ENCODE results near the gene ACSF3.

ACSF3 gene

DNA sequence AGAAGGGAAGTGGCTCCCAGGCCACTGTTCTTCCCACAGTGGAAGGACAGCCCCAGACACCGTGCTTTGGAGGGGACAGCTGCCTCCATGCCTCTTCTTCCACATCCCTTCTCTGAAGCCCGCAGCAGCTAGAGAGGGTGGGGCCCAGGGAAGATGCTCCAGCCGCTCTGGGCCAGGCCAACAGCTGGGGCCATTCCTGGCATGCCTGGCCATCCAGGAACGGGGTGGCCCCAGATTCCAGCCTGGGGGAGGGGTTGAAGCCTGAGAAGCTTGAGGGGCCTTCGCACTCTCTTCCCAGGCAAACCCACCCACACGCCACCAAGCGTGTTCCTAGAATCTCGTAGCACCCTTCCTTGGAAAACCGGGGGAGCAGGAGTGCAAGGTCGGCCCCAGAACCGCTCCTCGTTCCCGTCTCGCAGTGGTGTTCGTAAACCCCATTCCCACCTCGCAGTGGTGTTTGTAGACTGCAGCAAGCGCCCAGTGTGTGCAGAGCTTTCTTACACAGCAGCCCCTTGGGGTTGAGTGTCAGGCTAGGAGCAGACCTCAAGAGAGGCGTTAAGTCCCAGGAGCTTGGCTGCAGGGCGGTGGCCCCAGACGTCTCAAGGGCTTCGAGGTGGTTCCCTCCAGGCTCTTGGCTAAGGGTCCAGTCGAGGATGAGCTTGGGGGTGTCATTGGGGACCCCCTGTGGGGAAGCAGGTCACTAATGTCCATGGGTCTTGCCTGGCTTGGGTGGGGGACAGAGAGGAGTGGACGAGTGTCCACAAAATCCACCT lies 80.6 kb downstream of the ACSF3 start:
- Histone ChIP-seq H3K4me3 (ENCODE audit: low read length) (no peak overlapping the region), H3K27me3 (ENCODE audit: control insufficient read depth, insufficient read depth, low read length) (peaks cover 15% of the 10 kb centered on the region), H3K9ac (ENCODE audit: low read length) (no peak overlapping the region), H3K27ac (ENCODE audit: low read depth, low read length) (no peak overlapping the region), H3K36me3 (ENCODE audit: control insufficient read depth, insufficient read depth, low read length) (no peaks in the 10 kb centered on the region), H3K4me1 (ENCODE audit: control insufficient read depth, insufficient read depth, low read length) (no peaks in the 10 kb centered on the region)

DNA sequence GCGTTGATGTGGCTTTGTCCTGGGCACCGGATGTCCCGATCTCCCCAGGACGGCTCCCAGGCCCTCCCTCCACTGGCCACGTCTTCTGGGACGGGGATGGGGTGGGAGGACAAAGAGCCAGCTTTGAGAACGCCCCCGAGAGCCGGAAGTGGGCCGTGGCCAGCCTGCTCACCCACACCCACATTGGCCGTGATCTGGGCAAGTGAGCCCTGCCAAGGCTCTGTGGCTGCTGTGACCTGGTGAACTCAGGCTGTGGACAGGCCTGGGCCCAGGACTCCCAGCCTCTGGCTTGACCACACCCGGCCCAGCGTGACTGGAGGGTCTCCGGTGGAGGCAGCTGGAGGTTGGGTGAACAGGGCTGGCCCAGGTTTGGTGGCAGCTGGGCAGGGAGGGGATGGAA lies 81.2 kb downstream of the ACSF3 start:
- H3K4me1 ChIP-seq (ENCODE audit: control insufficient read depth, insufficient read depth, low read length), result no peaks in the 10 kb centered on the region
- H3K27ac ChIP-seq (ENCODE audit: low read depth, low read length), result no peak overlapping the region
- H3K27me3 ChIP-seq (ENCODE audit: control insufficient read depth, insufficient read depth, low read length), result peaks cover 9% of the 10 kb centered on the region
- H3K9ac ChIP-seq (ENCODE audit: low read length), result no peak overlapping the region
- H3K36me3 ChIP-seq (ENCODE audit: control insufficient read depth, insufficient read depth, low read length), result no peaks in the 10 kb centered on the region
- no peak overlapping the region for H3K4me3 ChIP-seq (ENCODE audit: low read length)

DNA sequence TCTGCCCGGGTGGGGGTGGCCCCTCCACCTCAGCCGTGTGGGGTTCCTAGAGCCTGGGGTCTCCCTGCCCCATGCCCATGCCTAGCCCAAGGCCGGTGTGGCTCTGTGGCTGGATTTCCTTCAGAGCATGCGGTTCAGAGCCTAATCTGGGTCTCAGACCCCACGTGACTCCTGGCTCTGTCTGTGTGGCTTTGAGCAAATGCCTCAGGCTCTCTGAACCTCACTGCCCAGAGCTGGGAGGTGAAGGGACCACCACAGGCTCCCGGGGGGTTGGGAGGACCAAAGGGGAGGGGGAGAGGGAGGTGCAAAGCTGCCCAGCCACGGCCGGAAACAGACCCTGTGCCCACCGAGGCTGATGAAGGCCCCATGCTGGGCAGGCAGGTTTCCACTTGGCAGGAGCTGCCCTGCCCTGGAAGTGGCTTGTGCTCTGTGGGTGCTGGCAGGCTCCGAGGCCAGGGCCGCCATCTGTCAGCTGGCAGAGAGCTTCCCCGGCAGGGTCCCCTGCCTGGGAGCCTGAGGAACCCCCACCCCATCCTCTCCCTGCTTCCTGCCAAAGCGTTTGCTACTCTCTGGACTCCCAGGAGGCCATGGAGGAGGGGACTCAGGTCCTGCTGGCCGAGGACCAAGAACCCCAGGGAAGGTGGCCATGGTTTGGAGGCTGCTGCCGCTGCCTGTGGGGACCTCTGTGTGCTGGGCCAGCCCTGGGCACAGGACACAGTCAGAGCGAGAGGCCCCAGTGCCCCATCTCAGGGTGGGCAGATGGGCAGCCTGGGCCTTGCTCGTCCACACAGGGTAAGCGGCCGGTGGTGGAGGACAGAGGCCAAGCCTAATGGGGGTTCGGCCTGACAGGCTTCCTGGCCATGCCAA lies 81.9 kb downstream of the ACSF3 start:
- H3K27ac ChIP-seq (ENCODE audit: low read depth, low read length), result no peak overlapping the region
- H3K27me3 ChIP-seq (ENCODE audit: control insufficient read depth, insufficient read depth, low read length), result peaks cover 7% of the 10 kb centered on the region
- H3K36me3 ChIP-seq (ENCODE audit: control insufficient read depth, insufficient read depth, low read length), result no peaks in the 10 kb centered on the region
- no peak overlapping the region for H3K4me3 ChIP-seq (ENCODE audit: low read length)
- no peaks in the 10 kb centered on the region for H3K4me1 ChIP-seq (ENCODE audit: control insufficient read depth, insufficient read depth, low read length)
- no peak overlapping the region for H3K9ac ChIP-seq (ENCODE audit: low read length)

DNA sequence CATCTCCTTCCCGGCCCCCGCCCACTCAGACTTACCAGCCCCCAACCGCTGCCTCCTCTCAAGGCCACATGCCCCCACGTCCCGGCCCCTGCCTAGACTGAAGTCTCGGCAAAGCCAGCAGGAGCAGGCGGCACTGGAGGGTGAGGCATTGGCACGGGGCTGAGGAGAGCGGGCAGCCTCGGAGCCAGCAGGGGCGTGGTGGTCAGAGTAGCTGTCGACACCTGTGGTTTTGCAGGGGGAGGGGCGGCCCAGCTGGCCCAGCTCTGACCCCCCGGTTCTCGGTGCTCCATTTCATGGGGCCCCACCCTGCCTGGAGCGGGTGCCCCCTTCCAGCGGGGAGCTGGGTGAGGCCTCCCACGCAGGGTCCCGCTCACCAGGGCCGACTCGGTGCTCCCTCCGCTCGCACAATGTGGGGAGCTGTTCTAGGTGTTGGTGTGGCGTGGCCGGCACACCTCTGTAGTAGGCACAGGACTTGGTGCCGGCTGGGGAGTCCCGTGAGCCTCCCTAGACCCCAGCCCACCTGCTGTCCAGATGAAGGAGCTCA lies 82.6 kb downstream of the ACSF3 start:
- no peaks in the 10 kb centered on the region for H3K36me3 ChIP-seq (ENCODE audit: control insufficient read depth, insufficient read depth, low read length)
- no peak overlapping the region for H3K9ac ChIP-seq (ENCODE audit: low read length)
- H3K4me3 ChIP-seq (ENCODE audit: low read length), result no peak overlapping the region

DNA sequence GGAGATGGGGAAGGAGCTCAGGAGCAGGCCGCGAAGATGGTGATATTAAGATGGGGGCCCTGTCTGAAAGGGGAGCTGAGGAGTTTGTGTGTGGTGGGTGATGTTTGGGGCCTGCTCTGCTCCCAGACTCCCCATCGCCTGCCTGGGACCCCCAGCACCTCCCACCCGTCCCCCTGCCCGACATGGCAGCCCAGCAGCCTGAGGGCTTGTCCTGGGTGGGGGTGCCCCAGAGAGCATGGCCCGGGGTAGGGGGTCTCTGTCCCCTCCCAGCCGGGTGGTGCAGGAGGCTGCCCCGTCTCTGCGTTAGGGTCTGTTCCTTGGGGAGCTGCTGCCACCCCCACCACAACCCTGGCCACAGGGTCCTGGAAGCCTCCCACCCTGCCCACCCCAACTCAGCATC lies 83.1 kb downstream of the ACSF3 start:
- Histone ChIP-seq H3K4me1 (ENCODE audit: control insufficient read depth, insufficient read depth, low read length) (no peaks in the 10 kb centered on the region), H3K27me3 (ENCODE audit: control insufficient read depth, insufficient read depth, low read length) (peaks cover 4% of the 10 kb centered on the region), H3K36me3 (ENCODE audit: control insufficient read depth, insufficient read depth, low read length) (no peaks in the 10 kb centered on the region), H3K4me3 (ENCODE audit: low read length) (no peak overlapping the region), H3K9ac (ENCODE audit: low read length) (no peak overlapping the region), H3K27ac (ENCODE audit: low read depth, low read length) (no peak overlapping the region)

More for the DNA sequence above, 82.6 kb downstream of the ACSF3 start:
- no peak overlapping the region for H3K27ac ChIP-seq (ENCODE audit: low read depth, low read length)
- H3K4me1 ChIP-seq (ENCODE audit: control insufficient read depth, insufficient read depth, low read length), result no peaks in the 10 kb centered on the region
- peaks cover 4% of the 10 kb centered on the region for H3K27me3 ChIP-seq (ENCODE audit: control insufficient read depth, insufficient read depth, low read length)

DNA sequence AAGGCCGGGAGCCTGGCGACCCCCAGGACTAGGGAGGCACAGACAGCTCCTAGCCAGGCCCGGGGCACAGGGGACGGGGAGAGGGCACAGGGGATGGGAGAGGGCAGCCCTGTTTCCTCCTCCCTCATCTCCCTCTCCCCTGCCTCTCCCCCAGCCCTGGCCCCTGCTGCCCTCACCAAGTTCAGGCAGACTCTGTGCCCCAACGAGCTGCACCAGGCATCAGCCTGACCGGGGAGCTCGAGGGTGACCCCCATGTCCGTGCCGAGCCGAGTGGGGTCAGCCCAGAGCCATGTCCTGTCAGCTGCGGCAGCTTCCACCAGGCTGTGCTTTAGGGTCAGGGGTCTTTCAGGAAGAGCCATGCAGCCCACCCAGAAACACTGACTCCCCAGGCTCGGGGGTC lies 83.8 kb downstream of the ACSF3 start:
- Histone ChIP-seq H3K4me3 (ENCODE audit: low read length) (no peak overlapping the region), H3K27ac (ENCODE audit: low read depth, low read length) (no peak overlapping the region), H3K9ac (ENCODE audit: low read length) (no peak overlapping the region), H3K36me3 (ENCODE audit: control insufficient read depth, insufficient read depth, low read length) (no peaks in the 10 kb centered on the region), H3K27me3 (ENCODE audit: control insufficient read depth, insufficient read depth, low read length) (peaks cover 4% of the 10 kb centered on the region), H3K4me1 (ENCODE audit: control insufficient read depth, insufficient read depth, low read length) (no peaks in the 10 kb centered on the region)

DNA sequence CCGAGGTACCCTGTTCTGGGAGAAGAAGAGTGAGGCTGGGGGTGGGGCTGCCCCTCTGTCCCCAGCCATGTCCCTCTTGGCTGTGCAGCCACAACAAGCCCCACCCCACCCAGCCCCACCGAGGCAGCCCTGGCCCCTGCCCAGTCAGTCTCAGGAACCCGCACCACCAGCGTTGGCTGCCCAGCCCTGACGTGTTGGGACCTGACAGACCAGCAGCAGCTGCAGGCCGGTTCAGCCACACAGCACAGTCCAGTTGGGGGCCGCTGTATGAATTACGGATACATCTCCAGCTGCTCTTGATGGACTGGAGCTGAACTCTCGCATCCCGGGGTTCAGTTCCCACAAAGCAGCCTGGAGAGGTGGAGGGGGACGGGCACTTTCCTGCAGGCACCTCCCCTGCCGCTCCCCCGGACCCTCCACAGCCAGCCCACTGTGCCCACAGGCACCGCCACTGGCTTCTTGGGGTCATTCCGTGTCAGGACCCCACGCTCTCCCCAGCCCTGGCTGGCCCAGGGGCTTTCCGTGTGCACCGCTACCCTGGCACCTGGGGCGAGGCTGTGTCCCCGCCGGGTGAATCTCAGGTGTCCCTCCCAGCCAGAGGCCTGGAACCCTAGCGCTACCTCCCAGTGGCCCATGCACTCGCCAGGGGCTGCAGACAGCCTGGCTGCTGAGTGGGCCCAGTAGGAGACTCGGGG lies 84.9 kb downstream of the ACSF3 start:
- Histone ChIP-seq H3K27me3 (ENCODE audit: control insufficient read depth, insufficient read depth, low read length) (peaks cover 7% of the 10 kb centered on the region), H3K4me3 (ENCODE audit: low read length) (no peak overlapping the region), H3K9ac (ENCODE audit: low read length) (no peak overlapping the region), H3K27ac (ENCODE audit: low read depth, low read length) (no peak overlapping the region), H3K4me1 (ENCODE audit: control insufficient read depth, insufficient read depth, low read length) (no peaks in the 10 kb centered on the region), H3K36me3 (ENCODE audit: control insufficient read depth, insufficient read depth, low read length) (no peaks in the 10 kb centered on the region)

DNA sequence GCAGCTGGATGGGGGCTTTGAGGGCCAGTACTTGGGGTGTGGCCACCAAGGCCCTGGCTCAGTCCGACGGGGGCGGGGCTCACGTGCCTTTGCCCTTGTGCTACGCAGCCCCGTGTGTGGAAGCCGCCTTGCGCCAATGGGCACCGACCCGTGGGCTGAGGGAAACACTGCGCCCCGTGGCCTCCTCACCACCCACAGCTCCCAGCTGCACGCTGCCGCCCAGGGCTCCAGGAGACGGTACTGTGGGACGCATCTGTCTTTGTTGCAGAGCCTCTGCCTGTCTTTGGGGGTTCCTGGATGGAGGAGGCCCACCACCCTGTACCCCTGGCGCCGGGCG lies 85.5 kb downstream of the ACSF3 start:
- H3K27me3 ChIP-seq (ENCODE audit: control insufficient read depth, insufficient read depth, low read length), result peaks cover 11% of the 10 kb centered on the region
- no peaks in the 10 kb centered on the region for H3K36me3 ChIP-seq (ENCODE audit: control insufficient read depth, insufficient read depth, low read length)
- no peaks in the 10 kb centered on the region for H3K4me1 ChIP-seq (ENCODE audit: control insufficient read depth, insufficient read depth, low read length)
- no peak overlapping the region for H3K27ac ChIP-seq (ENCODE audit: low read depth, low read length)
- no peak overlapping the region for H3K9ac ChIP-seq (ENCODE audit: low read length)
- no peak overlapping the region for H3K4me3 ChIP-seq (ENCODE audit: low read length)

DNA sequence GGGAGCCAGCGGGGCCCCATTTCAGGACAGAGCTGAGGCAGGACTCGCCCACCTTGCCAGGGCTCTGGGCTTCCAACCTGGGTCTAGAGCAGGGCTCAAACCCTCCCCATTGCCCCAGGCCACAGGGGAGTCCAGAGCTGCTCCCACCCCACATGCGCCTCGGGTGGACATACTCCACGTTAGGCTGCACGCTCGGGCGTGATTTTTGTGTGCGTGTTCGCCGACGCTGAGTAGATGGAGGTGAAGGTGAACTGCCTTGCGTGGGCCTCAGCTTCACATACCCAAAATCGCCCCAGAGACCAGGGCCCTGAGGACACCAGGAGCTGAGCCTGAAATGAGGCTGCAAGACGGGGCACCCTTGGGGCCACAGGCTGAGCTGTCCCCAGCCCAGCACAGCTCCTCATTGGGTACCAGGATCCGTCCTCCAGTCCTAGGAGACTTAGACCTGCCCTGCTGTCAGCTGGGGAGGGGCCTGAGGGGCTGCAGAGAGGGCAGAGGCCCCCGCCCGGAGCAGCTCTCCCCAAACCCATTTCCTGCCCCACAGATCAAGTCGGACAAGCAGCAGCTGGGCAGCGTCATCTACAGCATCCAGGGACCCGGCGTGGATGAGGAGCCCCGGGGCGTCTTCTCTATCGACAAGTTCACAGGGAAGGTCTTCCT lies 86.1 kb downstream of the ACSF3 start:
- Histone ChIP-seq H3K27ac (ENCODE audit: low read depth, low read length) (no peak overlapping the region), H3K27me3 (ENCODE audit: control insufficient read depth, insufficient read depth, low read length) (peaks cover 17% of the 10 kb centered on the region), H3K4me3 (ENCODE audit: low read length) (no peak overlapping the region), H3K9ac (ENCODE audit: low read length) (no peak overlapping the region), H3K36me3 (ENCODE audit: control insufficient read depth, insufficient read depth, low read length) (no peaks in the 10 kb centered on the region), H3K4me1 (ENCODE audit: control insufficient read depth, insufficient read depth, low read length) (no peaks in the 10 kb centered on the region)

DNA sequence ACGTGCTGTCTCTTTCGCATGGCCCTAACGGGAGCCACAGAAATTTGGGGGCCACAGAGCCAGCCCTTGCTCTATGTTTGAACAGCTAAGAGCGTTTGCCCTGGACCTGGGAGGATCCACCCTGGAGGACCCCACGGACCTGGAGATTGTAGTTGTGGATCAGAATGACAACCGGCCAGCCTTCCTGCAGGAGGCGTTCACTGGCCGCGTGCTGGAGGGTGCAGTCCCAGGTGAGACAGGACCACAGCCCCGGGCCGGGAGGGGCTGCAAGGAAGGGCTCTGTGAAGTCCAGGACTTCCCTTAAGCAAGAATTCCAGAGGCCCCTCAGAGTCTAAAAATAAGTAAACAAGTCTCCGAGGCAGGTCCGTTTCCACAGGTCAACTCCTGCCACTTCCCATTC lies 89.8 kb downstream of the ACSF3 start:
- peaks cover 17% of the 10 kb centered on the region for H3K27me3 ChIP-seq (ENCODE audit: control insufficient read depth, insufficient read depth, low read length)
- no peak overlapping the region for H3K4me3 ChIP-seq (ENCODE audit: low read length)
- no peaks in the 10 kb centered on the region for H3K36me3 ChIP-seq (ENCODE audit: control insufficient read depth, insufficient read depth, low read length)
- no peaks in the 10 kb centered on the region for H3K4me1 ChIP-seq (ENCODE audit: control insufficient read depth, insufficient read depth, low read length)
- H3K27ac ChIP-seq (ENCODE audit: low read depth, low read length), result no peak overlapping the region
- H3K9ac ChIP-seq (ENCODE audit: low read length), result no peak overlapping the region

DNA sequence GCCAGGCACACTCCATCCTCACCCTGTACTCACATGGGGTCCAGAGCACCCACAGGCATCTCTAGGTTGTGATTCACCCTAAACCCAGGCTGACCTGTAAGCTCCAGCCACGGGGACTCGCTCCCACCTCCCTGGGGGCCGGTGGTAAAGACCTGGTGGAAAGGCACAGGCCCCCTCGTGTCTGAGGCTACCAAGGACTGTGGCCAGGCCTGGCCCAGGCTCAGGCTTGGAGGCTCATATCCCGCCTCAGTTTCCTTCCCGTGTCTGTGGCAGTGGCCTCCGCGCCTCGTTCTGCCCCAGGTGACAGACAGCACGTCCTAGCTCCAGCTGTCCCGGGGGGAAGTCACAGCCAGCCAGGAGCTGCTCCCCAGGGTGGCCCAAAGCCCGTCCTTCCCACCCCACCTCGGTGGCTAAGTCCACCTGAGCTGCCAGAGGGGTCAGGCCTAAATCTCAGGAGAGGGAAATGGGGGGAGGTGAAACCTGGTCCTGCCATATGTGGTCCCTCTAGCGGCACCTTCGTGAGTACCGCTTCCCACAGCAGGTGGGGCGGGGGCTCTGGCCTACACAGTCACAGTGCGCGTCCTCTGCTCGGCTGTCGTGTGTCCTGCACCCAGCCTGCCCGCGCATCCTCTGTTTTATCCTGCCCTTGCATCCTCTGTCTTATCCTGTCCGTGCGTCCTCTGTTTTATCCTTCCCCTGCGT lies 90.5 kb downstream of the ACSF3 start:
- Histone ChIP-seq H3K27ac (ENCODE audit: low read depth, low read length) (no peak overlapping the region), H3K36me3 (ENCODE audit: control insufficient read depth, insufficient read depth, low read length) (no peaks in the 10 kb centered on the region), H3K4me1 (ENCODE audit: control insufficient read depth, insufficient read depth, low read length) (no peaks in the 10 kb centered on the region), H3K27me3 (ENCODE audit: control insufficient read depth, insufficient read depth, low read length) (peaks cover 14% of the 10 kb centered on the region), H3K4me3 (ENCODE audit: low read length) (no peak overlapping the region), H3K9ac (ENCODE audit: low read length) (no peak overlapping the region)

DNA sequence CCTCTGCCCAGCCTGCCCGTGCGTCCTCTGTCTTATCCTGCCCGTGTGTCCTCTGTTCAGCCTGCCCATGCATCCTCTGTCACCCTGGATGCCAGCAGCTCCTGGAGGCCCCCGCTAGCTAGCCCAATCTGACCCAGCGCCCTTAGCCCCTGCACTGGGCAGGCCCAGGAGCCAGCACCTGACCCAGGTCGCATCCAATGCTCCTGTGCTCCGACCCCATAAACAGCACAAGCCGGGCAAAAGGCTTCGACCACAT lies 91.0 kb downstream of the ACSF3 start:
- Histone ChIP-seq H3K4me3 (ENCODE audit: low read length) (no peak overlapping the region), H3K27ac (ENCODE audit: low read depth, low read length) (no peak overlapping the region), H3K4me1 (ENCODE audit: control insufficient read depth, insufficient read depth, low read length) (no peaks in the 10 kb centered on the region), H3K36me3 (ENCODE audit: control insufficient read depth, insufficient read depth, low read length) (no peaks in the 10 kb centered on the region), H3K27me3 (ENCODE audit: control insufficient read depth, insufficient read depth, low read length) (peaks cover 14% of the 10 kb centered on the region), H3K9ac (ENCODE audit: low read length) (no peak overlapping the region)
